ENCODE data around the gene KICS2.

- TF ChIP-seq, protein P1, sequence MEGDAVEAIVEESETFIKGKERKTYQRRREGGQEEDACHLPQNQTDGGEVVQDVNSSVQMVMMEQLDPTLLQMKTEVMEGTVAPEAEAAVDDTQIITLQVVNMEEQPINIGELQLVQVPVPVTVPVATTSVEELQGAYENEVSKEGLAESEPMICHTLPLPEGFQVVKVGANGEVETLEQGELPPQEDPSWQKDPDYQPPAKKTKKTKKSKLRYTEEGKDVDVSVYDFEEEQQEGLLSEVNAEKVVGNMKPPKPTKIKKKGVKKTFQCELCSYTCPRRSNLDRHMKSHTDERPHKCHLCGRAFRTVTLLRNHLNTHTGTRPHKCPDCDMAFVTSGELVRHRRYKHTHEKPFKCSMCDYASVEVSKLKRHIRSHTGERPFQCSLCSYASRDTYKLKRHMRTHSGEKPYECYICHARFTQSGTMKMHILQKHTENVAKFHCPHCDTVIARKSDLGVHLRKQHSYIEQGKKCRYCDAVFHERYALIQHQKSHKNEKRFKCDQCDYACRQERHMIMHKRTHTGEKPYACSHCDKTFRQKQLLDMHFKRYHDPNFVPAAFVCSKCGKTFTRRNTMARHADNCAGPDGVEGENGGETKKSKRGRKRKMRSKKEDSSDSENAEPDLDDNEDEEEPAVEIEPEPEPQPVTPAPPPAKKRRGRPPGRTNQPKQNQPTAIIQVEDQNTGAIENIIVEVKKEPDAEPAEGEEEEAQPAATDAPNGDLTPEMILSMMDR (IDR thresholded peaks at IDR 0.05) = no peak
- TF ChIP-seq POLR2AphosphoS5 (IDR thresholded peaks at IDR 0.05) (no peak), POLR2A (IDR thresholded peaks at IDR 0.05) (no peak), EP300 (IDR thresholded peaks at IDR 0.05) (no peak)
Observed at GRCh38 chr12:64205542-64205941, 16.6 kb downstream of the KICS2 start.

Data from stomach (tissue), 4 donors.